CD4-positive, alpha-beta T cell (primary cell): ENCODE results near the gene ACCSL. TPM values are rescaled to one million over a fixed set of nuclear protein-coding genes. Genes with fewer than 3 reads are reported as not detected.

Experiments
- ATAC-seq: fragments of 200-7000 bp; cut with Tn5 transposase; one replicate; pipeline ENCODE4 v1.10.0; 2022; ENCODE audit warnings: mild to moderate bottlenecking; ENCODE audit not compliant: poor library complexity
- CTCF ChIA-PET: fragments of 350-600 bp; sonication (Branson Sonifier 250); formaldehyde crosslinking; loops from one replicate; lab custom pipeline; 2021; ENCODE audit warnings: antibody characterized with exemption, inconsistent platforms; lab: Charles Lee
- POLR2A ChIA-PET: fragments of 350-600 bp; sonication (Branson Sonifier 250); formaldehyde crosslinking; loops from one replicate; lab custom pipeline; 2021; ENCODE audit warnings: antibody characterized with exemption, inconsistent platforms; lab: Charles Lee
- DNase-seq, 14 experiments: peaks; one replicate each; pipeline ENCODE4 v3.0.0-alpha.2; 2013 to 2020; ENCODE audit warnings: mixed read lengths in 2 of 14
- H3K27ac ChIP-seq, 2 donors: one replicate each; pipeline versions ENCODE4 v1.5.1 to v1.7.0; 2013; ENCODE audit warnings: low read length in 2 of 2, low read depth in 1 of 2, mild to moderate bottlenecking in 1 of 2
- H3K27me3 ChIP-seq, 2 experiments: 1 replicate in 1 of 2; 2 replicates in 1 of 2; pipeline versions ENCODE4 v1.6.1 to v1.7.0; 2013; ENCODE audit warnings: low read length in 2 of 2, control low read depth in 1 of 2, mild to moderate bottlenecking in 1 of 2, moderate library complexity in 1 of 2; ENCODE audit not compliant: insufficient read depth in 2 of 2, control insufficient read depth in 1 of 2
- H3K36me3 ChIP-seq: one replicate; pipeline ENCODE4 v1.6.1; 2013; ENCODE audit warnings: low read length, control low read depth; ENCODE audit not compliant: insufficient read depth
- H3K4me1 ChIP-seq: one replicate; pipeline ENCODE4 v1.6.1; 2013; ENCODE audit warnings: low read length, control low read depth; ENCODE audit not compliant: insufficient read depth
- H3K4me3 ChIP-seq: one replicate; pipeline ENCODE4 v1.5.1; 2013; ENCODE audit warnings: mild to moderate bottlenecking, low read length, moderate library complexity
- H3K9me3 ChIP-seq, 2 experiments: 1 replicate in 1 of 2; 2 replicates in 1 of 2; pipeline versions ENCODE4 v1.6.1 to v1.7.0; 2013; ENCODE audit warnings: low read length in 2 of 2, mild to moderate bottlenecking in 2 of 2, control low read depth in 1 of 2, moderate library complexity in 1 of 2; ENCODE audit not compliant: control insufficient read depth in 1 of 2, insufficient read depth in 1 of 2
- H3K27ac Mint-ChIP-seq: one replicate; pipeline ENCODE4 v1.8.0; 2020; ENCODE audit warnings: mixed read lengths
- H3K27me3 Mint-ChIP-seq: one replicate; pipeline ENCODE4 v1.8.0; 2021; ENCODE audit warnings: mixed read lengths
- H3K36me3 Mint-ChIP-seq: one replicate; pipeline ENCODE4 v1.8.0; 2021; ENCODE audit warnings: low read depth, mixed read lengths
- H3K4me1 Mint-ChIP-seq: one replicate; pipeline ENCODE4 v1.8.0; 2021; ENCODE audit warnings: low read depth, mixed read lengths
- H3K4me3 Mint-ChIP-seq: one replicate; pipeline ENCODE4 v1.8.0; 2020; ENCODE audit warnings: mild to moderate bottlenecking, mixed read lengths
- H3K9me3 Mint-ChIP-seq: one replicate; pipeline ENCODE4 v1.8.0; 2020; ENCODE audit warnings: mixed read lengths
- intact Hi-C, 2 experiments: fragments of 100-400 bp; cut with DNase I in 1 of 2; cut with micrococcal nuclease in 1 of 2; formaldehyde crosslinking; loops; one replicate each; pipeline versions ENCODE4 v1.15.1 to v1.9.0; 2023 to 2025; cut with DNase I, micrococcal nuclease
- total RNA-seq, 174 experiments: library from RNA in 2 of 174; stranded (reverse) in 2 of 174; gene quantifications; one replicate each; pipeline ENCODE4 v1.2.3 and lab custom pipeline; 2021 to 2026
- TF ChIP-seq, protein P1 (sequence below): fragments of 200-600 bp; IDR thresholded peaks from one replicate; pipeline ENCODE4 v1.8.0; 2022; ENCODE audit warnings: antibody characterized with exemption, mild to moderate bottlenecking

The ACCSL gene
- total RNA-seq, 2 experiments from 2014 or later, result not detected

DNA sequence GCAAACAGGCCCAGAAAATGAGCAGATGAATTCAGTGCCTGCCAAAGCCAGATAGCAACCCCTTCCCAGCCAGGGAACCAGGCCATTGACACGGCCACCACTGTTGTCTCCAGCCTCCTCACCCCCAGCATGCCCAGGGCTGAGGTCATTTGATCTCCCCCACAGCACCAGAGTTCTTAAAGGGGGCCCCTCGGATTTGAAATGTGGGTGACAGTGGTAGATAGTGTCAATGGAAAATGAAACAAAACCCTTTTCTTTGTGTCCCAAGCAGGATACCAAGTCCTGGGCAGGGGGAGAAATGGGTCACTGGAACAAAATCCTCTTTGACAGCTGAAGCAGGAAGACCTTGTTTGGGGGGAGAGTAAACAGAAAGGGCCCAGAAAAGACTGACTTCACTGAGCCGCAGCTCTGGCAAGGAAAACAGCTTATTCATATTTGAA is 14.3 kb upstream of the ACCSL start:
- Histone ChIP-seq H3K4me1 (no peaks in the 10 kb centered on the region), H3K27ac (no peak overlapping the region), H3K36me3 (no peaks in the 10 kb centered on the region), H3K4me3 (no peak overlapping the region), H3K27me3 (peaks cover 13 to 15% of the 10 kb centered on the region in 2 experiments), H3K9me3 (no peaks in the 10 kb centered on the region)
- CTCF ChIA-PET, result no interaction called here
- no peak overlapping the region for H3K27ac Mint-ChIP-seq
- H3K4me1 Mint-ChIP-seq, result no peaks in the 10 kb centered on the region
- ATAC-seq, result no peak
- intact Hi-C loops, result no loop called here
- POLR2A ChIA-PET, result no interaction called here
- no peak overlapping the region for H3K4me3 Mint-ChIP-seq
- DNase-seq, result no peak
- H3K9me3 Mint-ChIP-seq, result no peaks in the 10 kb centered on the region
- no peaks in the 10 kb centered on the region for H3K36me3 Mint-ChIP-seq
- peaks cover 38% of the 10 kb centered on the region for H3K27me3 Mint-ChIP-seq
- TF ChIP-seq, protein P1, sequence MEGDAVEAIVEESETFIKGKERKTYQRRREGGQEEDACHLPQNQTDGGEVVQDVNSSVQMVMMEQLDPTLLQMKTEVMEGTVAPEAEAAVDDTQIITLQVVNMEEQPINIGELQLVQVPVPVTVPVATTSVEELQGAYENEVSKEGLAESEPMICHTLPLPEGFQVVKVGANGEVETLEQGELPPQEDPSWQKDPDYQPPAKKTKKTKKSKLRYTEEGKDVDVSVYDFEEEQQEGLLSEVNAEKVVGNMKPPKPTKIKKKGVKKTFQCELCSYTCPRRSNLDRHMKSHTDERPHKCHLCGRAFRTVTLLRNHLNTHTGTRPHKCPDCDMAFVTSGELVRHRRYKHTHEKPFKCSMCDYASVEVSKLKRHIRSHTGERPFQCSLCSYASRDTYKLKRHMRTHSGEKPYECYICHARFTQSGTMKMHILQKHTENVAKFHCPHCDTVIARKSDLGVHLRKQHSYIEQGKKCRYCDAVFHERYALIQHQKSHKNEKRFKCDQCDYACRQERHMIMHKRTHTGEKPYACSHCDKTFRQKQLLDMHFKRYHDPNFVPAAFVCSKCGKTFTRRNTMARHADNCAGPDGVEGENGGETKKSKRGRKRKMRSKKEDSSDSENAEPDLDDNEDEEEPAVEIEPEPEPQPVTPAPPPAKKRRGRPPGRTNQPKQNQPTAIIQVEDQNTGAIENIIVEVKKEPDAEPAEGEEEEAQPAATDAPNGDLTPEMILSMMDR, result no peak

DNA sequence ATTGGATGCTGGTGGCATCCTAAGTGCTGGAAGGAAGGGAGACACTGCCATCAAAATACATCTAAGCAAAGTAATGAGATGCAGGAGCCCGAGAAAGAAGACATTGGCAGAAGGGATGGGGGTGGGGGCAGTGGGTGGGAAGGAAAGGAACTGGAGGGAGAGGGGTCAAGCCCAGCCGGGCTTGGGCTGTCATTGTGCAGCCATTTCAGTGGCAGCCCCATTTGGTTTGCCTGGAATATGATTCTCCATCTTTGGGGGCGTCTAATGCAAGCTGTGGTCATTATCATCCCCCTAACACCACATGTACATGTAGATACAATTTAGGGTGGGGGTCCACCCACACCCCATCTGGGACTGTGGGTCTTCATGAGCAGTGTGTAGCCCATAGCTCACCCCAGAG is 13.9 kb upstream of the ACCSL start:
- no peak overlapping the region for H3K4me3 ChIP-seq
- Mint-ChIP-seq H3K36me3 (no peaks in the 10 kb centered on the region), H3K9me3 (no peaks in the 10 kb centered on the region), H3K27ac (no peak overlapping the region), H3K4me1 (no peaks in the 10 kb centered on the region), H3K27me3 (peaks cover 36% of the 10 kb centered on the region), H3K4me3 (no peak overlapping the region)
- CTCF ChIA-PET, result no interaction called here
- POLR2A ChIA-PET, result no interaction called here
- no peak overlapping the region for H3K27ac ChIP-seq
- ATAC-seq (no peak), DNase-seq (no peak)
- H3K36me3 ChIP-seq, result no peaks in the 10 kb centered on the region
- peaks cover 13 to 15% of the 10 kb centered on the region in 2 experiments for H3K27me3 ChIP-seq
- intact Hi-C loops, result no loop called here
- no peaks in the 10 kb centered on the region for H3K9me3 ChIP-seq
- TF ChIP-seq, protein P1, result no peak
- no peaks in the 10 kb centered on the region for H3K4me1 ChIP-seq

DNA sequence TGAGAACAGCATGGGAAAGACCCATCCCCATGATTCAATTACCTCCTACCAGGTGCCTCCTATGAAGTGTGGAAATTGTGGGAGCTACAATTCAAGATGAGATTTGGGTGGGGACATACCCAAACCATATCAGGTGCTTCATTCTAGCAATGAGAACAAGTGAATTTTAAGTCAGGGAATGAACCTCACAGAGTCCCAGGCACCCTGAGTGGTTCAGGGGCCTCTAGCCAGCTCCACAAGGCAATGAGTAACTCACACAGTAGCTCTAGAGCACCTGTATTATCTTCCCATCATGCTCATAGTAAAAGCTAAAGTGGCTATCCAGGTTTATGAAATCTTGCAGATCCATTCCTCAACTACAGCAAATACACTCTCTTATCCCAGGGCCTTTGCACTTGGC is 13.1 kb upstream of the ACCSL start:
- no peaks in the 10 kb centered on the region for H3K36me3 Mint-ChIP-seq
- H3K27ac Mint-ChIP-seq, result no peak overlapping the region
- DNase-seq (no peak), ATAC-seq (no peak)
- no peak overlapping the region for H3K4me3 Mint-ChIP-seq
- H3K27me3 Mint-ChIP-seq, result peaks cover 29% of the 10 kb centered on the region
- no peaks in the 10 kb centered on the region for H3K4me1 ChIP-seq
- H3K4me1 Mint-ChIP-seq, result no peaks in the 10 kb centered on the region
- no peak overlapping the region for H3K27ac ChIP-seq
- ChIA-PET POLR2A (no interaction called here), CTCF (no interaction called here)
- peaks cover 10 to 13% of the 10 kb centered on the region in 2 experiments for H3K27me3 ChIP-seq
- no peak overlapping the region for H3K4me3 ChIP-seq
- TF ChIP-seq, protein P1, result no peak
- intact Hi-C loops, result no loop called here
- H3K9me3 ChIP-seq, result no peaks in the 10 kb centered on the region
- no peaks in the 10 kb centered on the region for H3K36me3 ChIP-seq
- no peaks in the 10 kb centered on the region for H3K9me3 Mint-ChIP-seq
